AG09309 (cell line): Measurements from ENCODE around the gene ATP7B.

Experiments used
- DNase-seq: peaks from one replicate; pipeline ENCODE4 v3.0.0-alpha.2; 2010; ENCODE audit warnings: low read depth
- H3K4me3 ChIP-seq: 2 replicates; pipeline ENCODE4 v1.5.1; 2011; ENCODE audit warnings: mild to moderate bottlenecking, low read depth, low read length, moderate library complexity; ENCODE audit not compliant: control insufficient read depth
- CTCF ChIP-seq: IDR thresholded peaks from 2 replicates; pipeline ENCODE4 v1.5.1; 2011; ENCODE audit warnings: mild to moderate bottlenecking, low read depth, low read length, inconsistent platforms; ENCODE audit not compliant: insufficient read depth, control insufficient read depth; ENCODE audit errors: missing control alignments

The ATP7B gene

GRCh38 chr13:51902776-51903175 is 108.5 kb downstream of the ATP7B start:
- no peak for DNase-seq
- H3K4me3 ChIP-seq: no peak overlapping the region
- TF ChIP-seq CTCF: no peak

GRCh38 chr13:51900471-51900870 is 110.8 kb downstream of the ATP7B start:
- no peak for TF ChIP-seq CTCF
- no peak for DNase-seq
- H3K4me3 ChIP-seq: no peak overlapping the region

- DNase-seq: peak; percentile 20
- TF ChIP-seq CTCF: peak; percentile 84
- H3K4me3 ChIP-seq: no peak overlapping the region
Measured at GRCh38 chr13:51895906-51896888, 115.1 kb downstream of the ATP7B start.

GRCh38 chr13:51894239-51894638 is 117.0 kb downstream of the ATP7B start:
- TF ChIP-seq CTCF: no peak
- DNase-seq: no peak
- H3K4me3 ChIP-seq: no peak overlapping the region

GRCh38 chr13:51892657-51893056 is 118.6 kb downstream of the ATP7B start:
- DNase-seq: no peak
- TF ChIP-seq CTCF: no peak
- H3K4me3 ChIP-seq: no peak overlapping the region

- DNase-seq: no peak
- TF ChIP-seq CTCF: no peak
- no peak overlapping the region for H3K4me3 ChIP-seq
Measured at GRCh38 chr13:51887468-51887867, 123.8 kb downstream of the ATP7B start.
